Ectodermal cell (in vitro differentiated cells): Measurements from ENCODE around the gene CA10.

Experiments used
- H3K27ac ChIP-seq: 2 replicates; pipeline ENCODE4 v1.7.0; 2013; ENCODE audit warnings: mild to moderate bottlenecking, low read depth, low read length; ENCODE audit not compliant: insufficient read depth, poor library complexity, severe bottlenecking
- H3K27me3 ChIP-seq: 2 replicates; pipeline ENCODE4 v1.7.0; 2013; ENCODE audit warnings: mild to moderate bottlenecking, low read length; ENCODE audit not compliant: insufficient read depth, control insufficient read depth, poor library complexity, severe bottlenecking
- H3K36me3 ChIP-seq: one replicate; pipeline ENCODE4 v1.7.0; 2013; ENCODE audit warnings: low read length; ENCODE audit not compliant: control insufficient read depth, insufficient read depth
- H3K4me1 ChIP-seq: one replicate; pipeline ENCODE4 v1.7.0; 2013; ENCODE audit warnings: low read length; ENCODE audit not compliant: control insufficient read depth, insufficient read depth
- H3K4me3 ChIP-seq: 2 replicates; pipeline ENCODE4 v1.7.0; 2013; ENCODE audit warnings: low read depth, low read length, control low read depth; ENCODE audit not compliant: insufficient read depth
- H3K9me3 ChIP-seq: 2 replicates; pipeline ENCODE4 v1.7.0; 2013; ENCODE audit warnings: mild to moderate bottlenecking, low read length, moderate library complexity; ENCODE audit not compliant: control insufficient read depth
- WGBS, 2 experiments: methylation state at CpG; one replicate each; pipeline ENCODE4 v1.1.7; 2013; ENCODE audit warnings: missing lambda C conversion rate in 2 of 2; 5-methylcytosine and 5-hydroxymethylcytosine counted together

The CA10 gene

GRCh38 chr17:52027620-52028295 is 130.8 kb downstream of the CA10 start:
- H3K4me3 ChIP-seq: no peak overlapping the region
- H3K4me1 ChIP-seq: no peaks in the 10 kb centered on the region

GRCh38 chr17:52027081-52027480 is 131.4 kb downstream of the CA10 start:
- 77 to 85% methylated on average over 2 of the region's 2 CpGs for WGBS, 2 experiments
- Histone ChIP-seq H3K9me3 (no peaks in the 10 kb centered on the region), H3K36me3 (no peaks in the 10 kb centered on the region), H3K4me1 (no peaks in the 10 kb centered on the region), H3K27me3 (no peaks in the 10 kb centered on the region), H3K27ac (no peak overlapping the region), H3K4me3 (no peak overlapping the region)

More at GRCh38 chr17:52027620-52028295, 130.8 kb downstream of the CA10 start:
- no peaks in the 10 kb centered on the region for H3K9me3 ChIP-seq
- no peaks in the 10 kb centered on the region for H3K36me3 ChIP-seq
- no peak overlapping the region for H3K27ac ChIP-seq
- no peaks in the 10 kb centered on the region for H3K27me3 ChIP-seq

GRCh38 chr17:52026075-52026474 is 132.4 kb downstream of the CA10 start:
- 71 to 76% methylated on average over 2 of the region's 2 CpGs for WGBS, 2 experiments
- Histone ChIP-seq H3K4me3 (no peak overlapping the region), H3K9me3 (no peaks in the 10 kb centered on the region), H3K27me3 (no peaks in the 10 kb centered on the region), H3K36me3 (no peaks in the 10 kb centered on the region), H3K27ac (no peak overlapping the region), H3K4me1 (no peaks in the 10 kb centered on the region)

GRCh38 chr17:52025236-52025635 is 133.3 kb downstream of the CA10 start:
- Histone ChIP-seq H3K36me3 (no peaks in the 10 kb centered on the region), H3K4me1 (no peaks in the 10 kb centered on the region), H3K27me3 (no peaks in the 10 kb centered on the region), H3K27ac (no peak overlapping the region), H3K9me3 (no peaks in the 10 kb centered on the region), H3K4me3 (no peak overlapping the region)

GRCh38 chr17:52024300-52024870 is 134.1 kb downstream of the CA10 start:
- WGBS, 2 experiments: 59 to 71% methylated on average over 2 of the region's 2 CpGs
- H3K27me3 ChIP-seq: no peaks in the 10 kb centered on the region
- no peaks in the 10 kb centered on the region for H3K36me3 ChIP-seq
- no peak overlapping the region for H3K4me3 ChIP-seq
- no peaks in the 10 kb centered on the region for H3K4me1 ChIP-seq
- H3K27ac ChIP-seq: no peak overlapping the region
- H3K9me3 ChIP-seq: no peaks in the 10 kb centered on the region

- Histone ChIP-seq H3K27ac (no peak overlapping the region), H3K4me3 (no peak overlapping the region), H3K4me1 (no peaks in the 10 kb centered on the region), H3K9me3 (no peaks in the 10 kb centered on the region), H3K27me3 (no peaks in the 10 kb centered on the region), H3K36me3 (no peaks in the 10 kb centered on the region)
- 90 to 93% methylated on average over 1 of the region's 1 CpG for WGBS, 2 experiments
Measured at GRCh38 chr17:52011064-52011463, 147.4 kb downstream of the CA10 start.

- Histone ChIP-seq H3K36me3 (no peaks in the 10 kb centered on the region), H3K4me1 (no peaks in the 10 kb centered on the region), H3K4me3 (no peak overlapping the region), H3K27ac (no peak overlapping the region), H3K9me3 (no peaks in the 10 kb centered on the region), H3K27me3 (no peaks in the 10 kb centered on the region)
- 84 to 89% methylated on average over 3 of the region's 3 CpGs for WGBS, 2 experiments
Measured at GRCh38 chr17:51999654-52000053, 158.9 kb downstream of the CA10 start.

GRCh38 chr17:51997723-51998122 is 160.8 kb downstream of the CA10 start:
- H3K9me3 ChIP-seq: no peaks in the 10 kb centered on the region
- WGBS, 2 experiments: 67 to 81% methylated on average over 2 of the region's 2 CpGs

GRCh38 chr17:51995797-51996403 is 162.6 kb downstream of the CA10 start:
- Histone ChIP-seq H3K36me3 (no peaks in the 10 kb centered on the region), H3K4me3 (no peak overlapping the region), H3K27ac (no peak overlapping the region), H3K9me3 (no peaks in the 10 kb centered on the region), H3K27me3 (no peaks in the 10 kb centered on the region), H3K4me1 (no peaks in the 10 kb centered on the region)

More at GRCh38 chr17:51997723-51998122, 160.8 kb downstream of the CA10 start:
- Histone ChIP-seq H3K36me3 (no peaks in the 10 kb centered on the region), H3K27ac (no peak overlapping the region), H3K4me1 (no peaks in the 10 kb centered on the region), H3K4me3 (no peak overlapping the region), H3K27me3 (no peaks in the 10 kb centered on the region)

GRCh38 chr17:51992864-51993416 is 165.6 kb downstream of the CA10 start:
- no peak overlapping the region for H3K27ac ChIP-seq
- H3K4me3 ChIP-seq: no peak overlapping the region
- 71 to 76% methylated on average over 4 to 7 of the region's 8 CpGs for WGBS, 2 experiments
- H3K4me1 ChIP-seq: no peaks in the 10 kb centered on the region
- no peaks in the 10 kb centered on the region for H3K36me3 ChIP-seq
- no peaks in the 10 kb centered on the region for H3K27me3 ChIP-seq
- H3K9me3 ChIP-seq: no peaks in the 10 kb centered on the region
